PC-3 (cell line): Measurements from ENCODE around the gene DGKG.

Source experiments
- CTCF ChIP-seq: fragments of 300-600 bp; sonication (generic); conservative IDR thresholded peaks from 2 replicates; pipeline ENCODE4 v1.5.1; 2017; ENCODE audit warnings: antibody characterized with exemption, low read depth, mild to moderate bottlenecking, low read length
- EZH2 ChIP-seq: fragments of 300-600 bp; sonication (generic); IDR thresholded peaks from one replicate; pipeline ENCODE4 v1.6.1; 2017; ENCODE audit warnings: antibody characterized with exemption, mild to moderate bottlenecking, low read length; ENCODE audit not compliant: unreplicated experiment

DNA sequence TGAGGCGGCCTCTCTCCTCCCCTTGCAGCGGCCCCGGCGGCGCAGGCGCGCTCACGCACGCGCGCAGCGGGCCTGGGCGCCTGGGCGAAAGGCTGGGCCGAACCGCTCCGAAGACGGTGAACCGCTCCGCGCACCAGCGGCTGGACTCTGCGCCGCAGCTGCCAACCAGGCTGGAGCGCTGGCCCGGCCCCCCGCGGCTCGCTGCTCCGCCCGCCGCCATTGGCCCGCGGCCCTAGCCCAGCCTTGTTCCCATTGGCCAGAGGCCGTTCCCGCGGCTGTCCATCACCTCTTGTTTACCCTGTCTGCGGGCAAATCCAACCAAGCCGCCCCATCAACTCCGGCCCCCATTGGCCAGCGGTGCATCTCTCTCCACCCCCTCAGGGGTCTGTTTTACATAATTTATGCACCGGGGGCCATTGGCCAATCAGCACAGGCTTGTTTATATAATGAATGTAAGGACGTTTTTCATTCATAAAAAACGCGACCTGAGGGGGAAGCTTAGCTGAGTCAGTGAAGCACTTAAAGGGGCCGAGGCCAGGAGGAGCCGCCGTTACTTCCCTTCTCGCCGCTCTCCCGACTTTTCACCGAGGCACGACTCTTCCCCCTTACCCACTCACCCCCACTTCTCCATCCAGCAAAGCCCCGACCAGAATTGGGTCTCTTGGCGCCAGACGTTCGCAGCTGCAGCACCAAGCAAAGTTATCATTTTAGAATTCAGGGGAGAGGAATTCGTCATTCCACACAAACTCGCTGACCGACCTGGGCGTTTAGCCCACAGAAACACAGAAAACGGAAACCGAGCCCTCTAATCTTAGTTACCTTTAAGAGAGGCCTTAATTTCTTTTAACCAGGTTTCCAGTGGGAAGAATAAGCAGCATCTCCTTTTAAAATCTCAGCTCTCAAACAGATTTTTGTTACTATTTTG is 252.8 kb downstream of the DGKG start, which contains the start of gene ETV5:
- no peak for TF ChIP-seq CTCF
- TF ChIP-seq EZH2 = no peak
